Inflammatory macrophage treated with lipopolysaccharide for 4 hours (primary cell): ENCODE results near the gene HP1BP3.
"Not testable (repeated sequence)": the region's sequence is repeated elsewhere in the genome, so short reads cannot be mapped to it uniquely, and the experiment has no call there.

Source experiments
- DNase-seq: peaks from one replicate; pipeline ENCODE4 v3.0.0-alpha.2; 2020

The HP1BP3 gene

DNA sequence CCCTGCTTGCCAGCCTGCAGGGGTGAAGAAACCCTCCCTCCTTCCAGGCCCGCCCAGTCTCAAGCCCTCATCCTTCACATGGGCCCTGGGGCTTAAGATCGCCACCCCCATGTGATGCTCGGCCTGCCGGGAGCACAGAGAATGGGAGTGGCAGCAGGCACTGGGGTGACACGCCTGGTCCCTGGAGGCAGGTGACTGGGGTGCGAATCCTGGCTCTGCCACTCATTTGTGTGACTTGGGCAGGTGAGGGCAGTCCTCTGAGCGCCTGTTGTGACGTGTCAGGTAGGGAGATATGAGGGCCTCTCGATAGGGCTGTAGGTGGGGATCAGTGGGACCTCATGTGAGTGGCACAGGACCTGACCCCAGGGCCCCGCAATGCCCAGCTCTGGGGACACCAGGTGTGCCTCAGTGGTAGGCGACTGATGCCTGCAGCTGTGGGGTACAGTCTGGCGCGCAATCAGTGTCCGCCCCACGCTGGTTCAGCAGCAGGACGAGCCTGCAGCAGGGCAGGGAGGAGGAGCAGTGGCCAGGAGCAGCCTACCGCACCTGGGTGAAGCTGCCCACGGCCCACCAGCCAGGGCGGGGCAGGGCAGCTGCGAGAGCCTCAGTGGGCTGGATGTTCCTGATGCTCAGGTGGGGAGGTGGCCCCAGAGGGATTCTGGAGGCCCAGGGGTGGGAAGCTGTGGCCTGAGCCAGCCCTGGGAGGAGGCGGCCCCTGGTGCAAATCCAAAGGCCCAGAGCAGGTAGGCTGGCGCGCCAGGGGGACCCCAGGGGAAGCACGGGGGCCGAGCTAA, 60.8 kb downstream of the HP1BP3 start:
- DNase-seq, result no peak

DNA sequence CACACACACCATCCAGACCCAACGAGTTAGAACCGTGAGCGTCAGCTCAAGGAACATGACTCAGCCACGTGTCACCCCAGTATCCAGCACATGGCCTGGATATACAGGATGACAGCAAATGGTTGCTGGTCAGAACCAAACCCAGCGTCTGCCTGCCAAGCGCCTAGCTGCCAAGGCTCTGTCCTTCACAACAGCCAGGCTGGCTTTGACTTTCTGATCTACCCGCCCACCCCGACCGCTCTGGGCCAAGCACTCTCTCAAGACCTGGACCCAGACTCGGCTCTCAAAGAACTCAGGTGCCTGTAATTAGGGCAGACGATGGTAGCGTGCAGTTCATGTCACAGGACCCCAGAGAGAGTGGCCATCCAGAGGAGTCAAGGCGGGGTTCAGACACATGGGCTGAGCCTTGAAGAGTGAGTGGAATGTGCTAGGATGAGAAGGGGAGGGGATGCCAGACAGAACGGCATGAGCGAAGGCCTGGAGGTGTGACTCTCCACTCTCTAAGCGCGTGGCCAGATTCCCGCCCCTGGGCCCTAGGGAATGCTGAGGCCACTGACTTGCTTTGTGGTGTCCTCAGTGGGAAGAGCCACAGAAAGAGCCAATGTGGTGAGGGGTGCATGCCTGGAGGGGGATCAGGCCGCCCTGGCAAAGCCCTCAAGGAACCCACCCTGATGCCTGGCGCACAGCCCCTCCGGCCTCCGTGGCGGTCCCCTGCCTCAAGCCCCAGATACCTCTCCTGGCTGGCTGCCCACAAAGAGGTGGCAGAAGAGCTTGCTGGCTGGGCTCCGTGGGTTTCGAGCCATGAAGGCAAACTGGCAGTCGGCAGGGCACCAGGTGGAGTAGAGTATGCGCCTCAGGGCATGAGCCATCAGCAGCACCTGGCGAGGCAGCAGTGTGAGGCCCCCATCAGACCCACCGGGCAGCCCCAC, 61.7 kb downstream of the HP1BP3 start:
- DNase-seq, result no peak

DNA sequence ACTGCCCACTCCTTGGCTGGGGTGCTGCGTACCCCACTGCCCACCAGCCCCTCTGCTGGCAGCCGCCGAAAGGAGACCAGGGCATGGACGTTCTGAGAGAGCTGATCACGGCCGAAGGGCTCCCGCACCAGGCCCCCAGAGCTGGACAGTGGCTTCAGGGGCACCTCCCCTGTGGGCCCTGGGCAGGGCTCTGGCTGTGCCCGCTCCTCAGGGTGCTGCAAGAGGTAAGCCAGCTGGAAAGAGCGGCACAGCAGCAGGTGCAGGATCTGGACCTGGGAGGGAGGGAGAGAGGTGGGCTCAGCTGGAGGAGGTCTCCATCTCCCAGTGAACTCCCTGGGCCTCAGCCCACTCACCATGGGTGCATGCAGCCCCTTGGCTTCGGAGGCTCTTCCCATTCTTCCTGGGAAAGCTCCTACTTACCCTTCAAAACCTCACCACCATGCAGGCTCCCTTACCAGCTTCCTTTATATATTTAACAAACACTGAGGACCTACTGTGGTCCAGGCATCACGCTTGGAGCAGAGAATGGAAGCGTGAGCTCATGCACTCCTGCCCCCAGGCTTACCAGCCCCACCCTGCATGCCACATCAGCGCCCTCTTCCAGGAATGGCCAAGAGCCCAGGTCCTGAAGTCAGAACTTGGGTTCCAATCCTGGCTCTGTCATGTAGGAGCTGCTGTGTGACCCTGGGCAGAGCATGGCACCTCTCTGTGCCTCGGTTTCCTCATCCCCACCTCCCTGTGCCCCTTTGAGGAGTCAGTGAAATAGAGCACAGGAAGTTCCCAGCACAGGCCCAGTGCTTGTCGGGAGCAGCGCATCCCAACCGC, 62.5 kb downstream of the HP1BP3 start:
- no peak for DNase-seq

DNA sequence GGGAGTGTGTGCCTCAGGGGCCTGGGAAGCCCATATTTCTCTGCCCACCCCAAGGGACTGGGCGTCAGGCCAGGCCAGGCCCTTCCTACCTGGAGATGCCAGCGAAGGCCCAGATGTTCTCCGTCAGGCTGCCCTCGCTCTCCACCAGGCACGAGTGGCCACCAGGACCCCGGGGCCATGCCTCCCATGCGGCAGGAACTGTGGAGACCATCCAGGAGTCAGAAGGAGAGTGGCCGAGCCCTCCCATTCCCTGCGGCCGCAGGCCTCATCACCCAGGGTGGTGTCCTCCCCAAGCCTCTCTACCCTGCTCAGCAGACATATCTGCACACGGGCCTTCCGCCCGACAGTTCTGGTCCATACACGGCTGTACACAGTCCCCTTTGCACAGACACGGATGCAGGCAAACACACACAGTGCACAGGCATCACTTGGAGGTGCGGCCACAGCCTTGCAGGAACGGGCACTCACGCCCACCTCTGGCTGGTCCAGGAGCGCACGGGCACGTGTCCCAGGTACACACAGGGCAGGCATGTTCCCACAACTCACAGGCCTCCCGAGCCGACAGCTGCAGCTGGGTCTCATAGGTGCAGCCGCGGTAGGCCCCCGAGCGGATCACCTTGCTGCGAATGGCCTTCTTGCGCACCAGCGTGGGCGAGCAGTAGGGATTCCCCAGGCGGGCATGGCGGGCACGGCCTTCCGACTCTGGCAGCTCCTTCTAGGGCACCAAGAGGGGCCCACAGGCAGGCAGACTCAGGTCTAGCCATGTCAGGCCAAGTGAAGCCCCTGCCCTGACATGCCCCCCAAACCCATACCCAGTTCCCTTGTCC, 63.4 kb downstream of the HP1BP3 start:
- DNase-seq, result no peak

DNA sequence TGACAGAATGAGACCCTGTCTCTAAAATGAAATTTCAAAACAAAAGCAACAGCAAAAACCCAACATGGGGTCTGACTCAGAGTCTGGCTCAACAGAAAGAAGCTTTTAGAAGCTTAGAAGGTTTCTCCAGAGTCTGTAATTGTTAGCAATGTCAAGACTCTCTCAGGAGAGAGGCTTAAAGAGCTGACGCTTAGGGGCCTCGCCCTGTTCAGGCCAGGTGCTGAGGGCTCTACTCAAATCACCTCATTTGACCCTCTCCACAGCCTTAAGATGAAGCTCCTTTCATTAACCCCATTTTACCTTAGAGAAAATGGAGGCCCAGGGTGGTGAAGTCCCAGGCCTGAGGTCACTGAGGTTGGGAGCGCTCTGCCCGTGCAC, 64.0 kb downstream of the HP1BP3 start:
- no peak for DNase-seq

DNA sequence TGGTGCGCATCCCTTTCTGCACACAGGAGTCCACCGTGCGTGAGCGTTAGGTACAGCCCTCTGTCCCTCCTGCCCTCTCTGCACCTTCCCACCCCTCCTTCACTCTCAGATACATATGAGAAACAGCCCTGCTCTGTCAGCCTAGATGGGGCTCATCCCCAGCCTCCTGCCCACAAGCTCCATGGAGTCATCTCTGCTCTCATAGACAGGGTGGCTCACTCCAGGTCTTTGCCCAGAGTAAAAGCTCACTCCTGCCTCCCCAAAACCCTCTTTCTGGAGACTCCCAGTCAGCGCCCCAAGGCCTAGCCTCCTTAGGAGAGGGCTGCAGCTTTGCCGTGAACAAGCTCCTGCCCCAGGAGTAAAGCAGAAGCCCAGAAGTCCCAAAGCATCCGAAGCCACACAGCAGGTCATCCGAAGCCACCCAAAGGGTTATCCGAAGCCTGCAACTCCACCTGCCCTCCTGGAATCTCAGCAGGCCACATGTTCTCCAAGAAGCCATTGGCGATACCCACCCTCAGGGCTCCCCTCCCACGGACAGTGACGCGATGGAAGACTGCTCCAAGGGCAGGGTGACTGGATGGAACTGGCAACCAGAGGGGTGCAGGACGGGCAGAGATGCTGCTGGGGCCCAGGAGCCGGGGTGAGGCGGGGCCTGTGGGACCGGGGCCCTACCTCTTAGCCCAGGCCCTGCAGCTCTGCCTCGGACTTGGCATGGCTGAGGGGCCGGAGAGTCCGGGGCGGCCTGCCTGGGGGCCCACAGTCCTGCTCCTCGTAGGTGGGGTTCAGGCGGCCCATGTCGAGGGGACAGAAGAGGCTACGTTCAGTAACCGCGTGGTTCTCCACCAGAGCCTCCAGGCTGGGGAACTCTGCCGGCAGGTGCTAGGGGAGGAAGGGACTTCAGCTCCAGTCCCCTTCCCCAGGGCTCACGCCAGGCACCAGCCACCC, 65.7 kb downstream of the HP1BP3 start:
- DNase-seq, result no peak

DNA sequence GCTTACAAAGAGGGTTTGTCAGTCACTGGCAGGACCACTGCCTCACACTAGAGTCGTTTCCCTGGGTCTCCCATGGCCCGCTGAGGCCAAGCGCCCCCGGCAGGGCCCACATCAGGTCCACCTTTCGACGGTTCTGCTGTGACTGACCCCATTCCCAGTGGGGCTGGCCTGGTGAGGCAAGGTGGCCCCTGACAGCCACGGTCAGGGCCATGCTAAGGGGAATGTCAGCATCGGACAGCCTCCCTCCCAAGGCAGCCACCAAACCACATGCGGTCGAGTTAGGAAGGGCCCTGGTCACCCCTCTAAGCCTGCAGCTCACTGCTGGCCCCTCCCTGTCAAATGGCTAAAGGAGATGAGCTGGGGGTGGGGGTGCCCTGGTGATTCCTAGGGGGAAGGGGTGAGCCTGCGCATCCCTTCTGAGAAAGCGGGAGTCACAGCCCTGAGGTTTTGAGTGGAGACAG, 66.4 kb downstream of the HP1BP3 start:
- DNase-seq, result no peak

DNA sequence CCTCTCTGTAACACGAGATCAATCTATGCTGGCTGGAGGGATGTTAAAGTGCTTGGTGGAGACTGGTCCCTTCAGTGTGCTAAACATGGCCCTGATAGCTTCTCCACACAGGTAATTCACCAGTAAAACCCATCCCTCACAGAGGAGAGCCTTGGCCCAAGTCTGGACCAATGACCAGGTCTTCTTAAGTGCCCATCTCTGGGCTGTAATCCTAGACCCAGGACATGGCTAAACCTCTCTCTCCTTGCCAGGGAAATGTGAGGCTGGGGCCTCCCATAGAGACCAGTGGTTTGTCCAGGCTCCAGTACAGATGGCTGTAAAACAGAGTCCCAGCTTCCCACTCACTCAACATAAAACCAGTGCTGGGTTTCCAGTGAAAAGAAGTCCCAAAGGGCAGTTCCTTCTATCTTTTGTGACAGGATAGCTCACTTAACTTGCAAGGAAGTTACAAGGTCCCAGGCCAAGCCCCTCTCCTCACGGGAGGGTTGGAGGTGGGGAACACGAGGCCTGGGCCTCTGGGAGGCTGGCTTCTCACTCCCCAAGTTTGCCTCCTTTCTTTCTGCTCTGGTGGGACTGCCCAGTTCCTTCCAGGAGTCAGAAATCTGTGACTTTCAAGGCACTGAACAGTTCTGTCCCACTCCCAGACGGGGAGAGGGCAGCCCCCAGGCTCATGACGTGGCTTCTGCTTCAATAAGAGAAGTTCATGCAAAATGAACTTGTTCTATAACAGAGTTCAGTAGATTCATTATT, 67.1 kb downstream of the HP1BP3 start:
- no peak for DNase-seq

DNA sequence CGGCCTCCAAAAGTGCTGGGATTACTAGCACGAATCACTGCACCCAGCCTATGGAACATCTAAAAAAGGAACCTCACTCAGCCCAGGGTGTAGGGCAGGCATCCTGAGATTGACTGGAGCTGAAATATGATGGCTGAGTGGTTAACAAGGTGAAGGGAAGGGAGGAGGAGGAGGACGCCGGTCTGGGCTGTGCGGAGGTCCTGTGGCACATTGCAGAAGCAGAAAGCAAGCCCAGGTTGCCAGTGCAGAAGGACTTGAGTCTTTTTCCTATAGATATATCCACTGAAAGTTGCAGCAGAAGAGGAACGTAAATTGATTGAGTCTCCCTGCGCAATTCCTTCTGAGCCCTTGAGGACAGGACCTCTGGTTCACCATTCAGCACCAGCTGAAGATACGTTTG, 67.8 kb downstream of the HP1BP3 start:
- no peak for DNase-seq

DNA sequence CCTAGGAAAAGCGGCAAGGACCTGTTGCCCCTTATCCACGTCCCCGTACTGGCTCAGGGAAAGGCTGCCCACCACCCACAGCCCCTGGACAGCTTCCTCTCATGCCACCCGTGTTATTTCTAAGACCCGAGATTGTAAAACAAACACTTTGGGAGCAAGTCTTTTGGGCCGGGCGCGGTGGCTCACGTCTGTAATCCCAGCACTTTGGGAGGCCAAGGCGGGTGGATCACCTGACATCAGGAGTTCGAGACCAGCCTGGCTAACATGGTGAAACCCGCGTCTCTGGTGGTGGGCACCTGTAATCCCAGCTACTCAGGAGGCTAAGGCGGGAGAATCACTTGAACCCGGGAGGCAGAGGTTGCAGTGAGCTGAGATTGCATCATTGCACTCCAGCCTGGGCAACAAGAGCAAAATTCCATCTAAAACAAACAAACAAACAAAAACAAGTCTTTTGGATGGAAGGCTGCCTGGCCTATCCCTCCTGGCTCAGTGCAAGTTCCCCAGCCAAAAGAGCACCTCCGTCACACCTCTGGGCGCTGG, 68.7 kb downstream of the HP1BP3 start:
- not testable (repeated sequence) for DNase-seq

DNA sequence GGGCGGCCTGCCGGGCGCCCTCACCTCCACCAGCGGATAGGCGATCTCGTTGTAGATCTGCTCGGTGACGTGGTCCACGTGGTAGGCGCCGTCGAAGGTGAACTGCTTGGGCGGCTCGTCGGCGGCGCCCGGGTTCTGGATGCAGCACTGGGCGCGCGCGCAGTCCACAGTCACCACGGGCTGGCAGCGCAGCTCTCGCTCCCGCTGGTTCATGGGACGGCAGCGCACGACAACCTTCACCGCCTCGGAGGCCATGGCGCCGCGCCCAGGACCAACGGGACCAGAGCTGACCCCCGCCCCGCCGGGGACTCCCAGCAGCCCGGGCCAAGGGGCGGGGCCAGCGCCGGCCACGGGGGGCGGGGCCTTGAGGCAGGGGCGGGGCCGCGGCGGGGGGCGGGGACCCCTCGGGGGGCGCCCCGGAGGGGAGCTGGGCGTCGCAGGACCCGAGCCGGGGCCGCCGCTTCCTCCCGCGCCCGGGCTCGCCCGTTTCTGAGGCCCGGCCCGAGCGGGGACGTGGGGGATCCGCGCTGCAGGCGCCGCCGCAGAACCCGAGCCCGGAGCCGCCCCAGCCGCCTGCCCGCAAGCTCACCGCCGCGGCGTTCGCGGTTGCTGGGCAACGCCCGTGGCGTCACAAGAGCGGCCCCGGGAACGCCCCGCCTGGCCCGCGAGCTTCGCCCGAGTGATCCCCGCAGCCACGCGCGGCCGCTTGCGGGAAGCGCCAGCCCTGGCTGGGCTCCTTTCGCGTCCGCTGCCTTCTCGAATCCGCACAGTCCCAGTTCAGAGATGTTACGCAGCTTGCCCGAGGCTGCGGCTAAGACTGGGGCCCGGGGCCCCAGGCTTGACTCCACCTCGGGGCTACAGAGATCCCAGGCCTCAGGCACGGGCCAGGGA, 69.4 kb downstream of the HP1BP3 start, which contains the start of gene KIF17:
TSS of gene KIF17 (minus strand) at position 556 of the 891 bp plus-strand sequence. CDS start at position 255, 301 bp downstream.
- DNase-seq, result peak; percentile 79

DNA sequence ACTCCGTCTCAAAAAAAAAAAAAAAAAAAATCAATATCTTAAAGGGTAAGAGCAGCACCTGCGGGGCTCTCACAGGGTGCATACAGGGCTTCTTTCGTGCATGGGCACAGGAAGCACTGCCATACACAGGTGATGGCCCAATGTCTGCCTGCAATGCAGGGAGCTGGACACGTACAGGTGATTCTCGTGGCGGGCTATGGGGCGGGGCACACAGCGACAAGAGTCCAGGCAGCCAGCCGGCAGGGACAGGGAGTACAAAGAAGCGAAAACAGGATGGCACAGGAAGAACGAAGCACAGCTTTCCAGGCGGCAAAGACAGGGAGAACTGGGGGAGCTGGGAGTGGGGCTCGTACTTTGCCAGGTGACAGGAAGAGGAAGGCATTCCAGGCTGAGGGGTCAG, 70.9 kb downstream of the HP1BP3 start:
- no peak for DNase-seq

DNA sequence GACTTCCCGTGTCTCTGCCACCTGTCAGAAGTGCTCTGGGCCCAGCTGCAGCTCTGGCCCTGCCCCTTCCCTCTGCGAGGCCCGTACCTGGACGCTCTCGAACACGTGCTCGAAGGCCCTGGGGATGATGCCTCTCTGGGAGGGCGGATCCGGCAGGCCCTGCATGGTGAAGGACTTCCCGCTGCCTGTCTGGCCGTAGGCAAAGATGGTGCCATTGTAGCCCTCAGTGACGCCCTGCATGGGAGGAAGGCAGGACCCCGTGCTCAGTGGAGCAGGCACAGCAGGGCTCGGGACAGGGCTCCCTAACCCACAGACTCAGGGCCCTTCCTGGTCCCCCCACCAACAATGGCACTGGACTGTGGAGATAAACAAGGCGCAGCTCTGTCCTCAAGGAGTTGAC, 71.7 kb downstream of the HP1BP3 start:
- no peak for DNase-seq

DNA sequence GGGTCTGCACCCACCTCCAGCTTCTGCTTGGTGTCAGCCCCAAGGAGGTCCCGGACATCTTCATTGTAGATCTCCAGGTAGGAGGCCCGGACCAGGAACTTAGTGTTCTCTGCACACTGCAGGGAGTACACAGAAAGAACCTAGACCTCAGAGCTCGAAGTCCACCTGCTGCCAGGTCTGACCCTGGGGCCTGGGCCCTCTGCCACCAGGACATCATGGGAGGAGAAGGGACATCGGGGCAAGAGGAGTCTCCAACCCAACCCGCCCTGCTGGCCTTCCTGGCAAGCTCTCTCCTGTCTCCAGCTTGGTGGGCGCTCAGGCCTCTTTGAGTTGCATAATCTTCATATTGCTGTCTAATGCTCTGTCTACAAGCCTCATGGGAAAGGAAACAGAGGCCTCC, 73.7 kb downstream of the HP1BP3 start:
- no peak for DNase-seq

DNA sequence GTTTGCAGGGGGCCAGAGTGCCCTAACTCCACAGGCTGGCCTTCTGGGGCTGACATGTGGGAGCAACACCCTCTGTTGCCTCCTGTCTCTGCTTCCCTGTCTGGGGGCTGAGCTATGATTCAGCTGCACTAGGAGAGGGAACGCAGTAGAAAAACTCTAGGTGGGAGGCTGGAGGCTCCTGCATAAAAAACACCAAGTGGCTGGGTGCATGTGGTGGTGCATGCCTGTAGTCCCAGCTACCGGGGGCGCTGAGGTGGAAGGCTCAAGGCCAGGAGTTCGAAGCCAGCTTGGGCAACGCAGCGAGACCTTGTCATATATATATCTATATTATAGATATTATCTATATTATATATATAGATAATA, 74.9 kb downstream of the HP1BP3 start:
- no peak for DNase-seq

DNA sequence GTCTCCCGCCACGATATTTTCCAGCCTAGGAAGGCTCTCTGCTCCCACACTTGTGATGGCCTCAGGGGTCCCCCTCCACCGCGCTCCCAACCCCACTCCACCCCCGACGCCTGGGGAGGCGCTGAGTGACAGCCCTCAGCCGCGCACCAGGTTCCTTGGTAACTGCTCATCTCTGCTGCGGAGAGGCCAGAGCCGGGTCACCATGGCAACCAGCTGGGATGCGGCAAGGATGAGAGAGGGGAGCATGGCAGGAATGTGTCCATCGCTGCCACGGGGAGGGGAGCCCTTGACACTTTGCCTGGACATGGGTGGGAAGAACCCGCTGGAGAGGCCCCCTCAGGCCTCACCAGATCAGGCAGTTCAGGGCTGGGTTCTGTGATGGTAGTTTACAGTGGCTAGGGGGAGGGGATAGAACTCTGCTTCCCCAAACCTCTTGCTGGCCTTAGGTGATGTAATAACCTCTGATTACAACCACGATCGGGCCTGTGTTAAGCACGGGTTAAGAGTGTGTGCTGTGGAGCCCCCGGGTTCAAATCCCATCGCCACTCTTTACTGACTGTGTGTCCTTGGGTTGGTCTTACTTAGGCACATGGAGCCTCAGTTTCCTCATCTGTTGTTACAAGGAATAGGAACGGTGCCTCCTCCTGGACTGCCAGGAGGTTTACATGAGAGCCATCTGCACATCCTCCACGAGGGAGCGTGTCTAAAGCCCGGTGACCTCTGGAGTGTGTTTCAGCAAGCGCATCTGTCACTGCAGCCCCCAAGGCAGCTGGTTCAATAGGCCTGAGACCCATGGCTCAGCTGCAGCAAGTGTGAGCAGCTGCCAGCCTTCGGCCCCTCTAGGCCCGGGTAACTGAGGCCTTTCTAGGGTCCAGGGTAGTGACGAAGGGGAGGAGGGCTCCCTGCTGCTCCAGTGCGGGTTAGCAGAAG, 75.6 kb downstream of the HP1BP3 start:
- peak; percentile 34 for DNase-seq

DNA sequence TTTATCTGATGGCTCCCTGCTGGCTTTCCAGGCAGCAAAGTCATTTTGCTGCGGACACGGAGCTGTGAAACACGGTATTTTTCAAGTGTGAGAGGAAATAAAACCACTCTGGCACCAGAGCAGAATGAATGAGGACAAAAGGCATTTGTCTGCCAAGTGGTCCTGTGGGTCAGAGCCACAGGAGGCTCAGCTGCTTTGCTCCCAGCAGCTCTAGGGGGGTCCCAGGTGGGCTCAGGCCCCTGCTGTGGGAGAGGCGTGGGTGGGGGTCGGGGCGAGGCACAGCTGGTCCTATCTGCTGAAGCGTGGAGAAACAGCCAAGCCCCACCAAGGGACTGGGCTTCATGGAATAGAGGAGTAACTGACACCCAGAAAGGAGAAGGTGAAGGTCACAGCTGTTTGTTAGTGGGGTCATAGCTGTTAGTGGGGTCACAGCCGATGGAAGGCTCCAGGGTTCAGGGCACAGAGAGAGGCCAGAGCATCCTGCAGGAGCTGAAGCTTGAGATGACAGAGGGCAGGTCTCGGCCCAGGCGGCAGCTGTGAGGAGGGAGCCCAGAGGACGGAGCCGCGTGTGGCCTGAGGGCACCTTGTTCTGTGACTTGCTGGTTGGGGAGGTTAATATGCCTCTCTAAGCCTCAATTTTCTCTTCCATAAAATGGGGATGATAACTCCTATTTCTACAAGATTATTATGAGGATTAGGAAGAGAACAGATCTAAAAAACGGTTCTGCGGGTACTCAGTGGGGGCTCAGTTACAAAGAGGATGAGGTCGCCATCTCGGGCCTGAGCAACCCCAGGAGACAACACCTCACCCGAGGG, 76.4 kb downstream of the HP1BP3 start:
- no peak for DNase-seq
